Neuron (in vitro differentiated cells): Measurements from ENCODE around the gene PREX1.

Experiments used
- H2AFZ ChIP-seq: one replicate; pipeline ENCODE4 v1.6.1; 2013; ENCODE audit warnings: low read depth, mild to moderate bottlenecking, inconsistent platforms, low read length, moderate library complexity
- H3K27me3 ChIP-seq: one replicate; pipeline ENCODE4 v1.6.1; 2013; ENCODE audit warnings: low read length; ENCODE audit not compliant: insufficient read depth
- H3K36me3 ChIP-seq: one replicate; pipeline ENCODE4 v1.6.1; 2013; ENCODE audit warnings: low read length; ENCODE audit not compliant: insufficient read depth
- H3K4me1 ChIP-seq: one replicate; pipeline ENCODE4 v1.6.1; 2013; ENCODE audit warnings: low read length; ENCODE audit not compliant: insufficient read depth
- H3K4me3 ChIP-seq: 2 replicates; pipeline ENCODE4 v1.5.1; 2013; ENCODE audit warnings: mild to moderate bottlenecking, low read length, moderate library complexity
- H3K9me3 ChIP-seq: one replicate; pipeline ENCODE4 v1.6.1; 2013; ENCODE audit warnings: low read length

PREX1 gene

DNA sequence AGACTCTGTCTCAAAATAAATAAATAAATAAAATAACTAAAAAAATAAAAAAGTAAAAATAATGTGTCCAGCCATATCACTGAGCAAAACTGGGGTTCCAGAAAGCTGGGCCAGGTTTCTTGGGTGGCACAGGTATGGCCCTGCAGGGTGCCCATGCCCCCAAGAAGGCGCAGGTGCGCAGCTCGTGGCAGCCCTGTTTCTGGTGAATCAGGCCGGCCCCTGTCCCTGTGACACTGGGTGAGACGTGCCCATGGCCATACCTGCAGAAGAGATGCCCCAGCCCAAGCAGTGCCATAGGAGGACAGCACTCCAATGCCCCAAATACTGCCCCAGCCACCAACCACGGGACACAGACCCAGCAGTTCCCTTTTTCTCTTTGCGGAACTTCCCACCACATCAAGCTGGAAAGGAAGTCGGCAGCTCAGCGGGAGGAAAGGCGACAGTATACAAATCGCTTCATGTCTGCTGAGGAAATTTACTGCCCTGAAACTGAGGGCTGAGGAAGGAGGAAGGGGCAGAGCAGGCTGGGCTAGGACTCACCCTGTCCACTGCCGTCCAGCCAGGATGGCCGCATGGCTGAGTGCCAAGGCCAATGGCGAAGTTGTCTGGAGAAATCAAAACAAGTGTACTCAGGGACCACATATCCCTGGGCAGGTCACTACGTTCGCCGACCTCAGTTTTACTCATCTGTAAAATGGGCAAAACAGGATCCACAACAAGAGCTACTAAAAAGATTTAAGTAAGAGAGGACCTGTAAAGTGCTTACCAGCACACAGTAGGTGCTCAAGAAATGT is 55.4 kb downstream of the PREX1 start:
- Histone ChIP-seq H3K4me3 (no peak overlapping the region), H3K27me3 (no peaks in the 10 kb centered on the region), H3K4me1 (peaks cover 9% of the 10 kb centered on the region), H3K36me3 (no peaks in the 10 kb centered on the region), H2AFZ (no peak overlapping the region), H3K9me3 (peaks cover 7% of the 10 kb centered on the region)

DNA sequence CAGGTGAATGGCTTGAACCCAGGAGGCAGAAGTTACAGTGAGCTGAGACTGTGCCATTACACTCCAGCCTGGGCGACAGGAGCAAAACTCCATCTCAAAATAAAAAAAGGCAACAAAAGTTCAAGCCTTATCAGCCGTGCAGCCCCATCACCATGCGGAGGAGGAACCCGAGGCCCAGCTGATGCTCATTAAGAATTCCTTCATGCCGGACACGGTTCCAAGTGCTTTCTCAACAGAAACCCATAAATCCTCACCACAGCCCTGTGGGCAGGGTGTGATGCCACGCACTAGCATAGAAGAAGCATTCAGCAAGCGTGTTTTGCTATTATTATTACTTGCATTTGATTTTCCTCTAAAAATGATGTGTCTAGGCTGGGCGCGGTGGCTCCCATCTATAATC is 56.3 kb downstream of the PREX1 start:
- H3K27me3 ChIP-seq: no peaks in the 10 kb centered on the region
- peaks cover 6% of the 10 kb centered on the region for H3K4me1 ChIP-seq
- H2AFZ ChIP-seq: no peak overlapping the region
- H3K36me3 ChIP-seq: no peaks in the 10 kb centered on the region
- H3K4me3 ChIP-seq: no peak overlapping the region
- peaks cover 12% of the 10 kb centered on the region for H3K9me3 ChIP-seq

DNA sequence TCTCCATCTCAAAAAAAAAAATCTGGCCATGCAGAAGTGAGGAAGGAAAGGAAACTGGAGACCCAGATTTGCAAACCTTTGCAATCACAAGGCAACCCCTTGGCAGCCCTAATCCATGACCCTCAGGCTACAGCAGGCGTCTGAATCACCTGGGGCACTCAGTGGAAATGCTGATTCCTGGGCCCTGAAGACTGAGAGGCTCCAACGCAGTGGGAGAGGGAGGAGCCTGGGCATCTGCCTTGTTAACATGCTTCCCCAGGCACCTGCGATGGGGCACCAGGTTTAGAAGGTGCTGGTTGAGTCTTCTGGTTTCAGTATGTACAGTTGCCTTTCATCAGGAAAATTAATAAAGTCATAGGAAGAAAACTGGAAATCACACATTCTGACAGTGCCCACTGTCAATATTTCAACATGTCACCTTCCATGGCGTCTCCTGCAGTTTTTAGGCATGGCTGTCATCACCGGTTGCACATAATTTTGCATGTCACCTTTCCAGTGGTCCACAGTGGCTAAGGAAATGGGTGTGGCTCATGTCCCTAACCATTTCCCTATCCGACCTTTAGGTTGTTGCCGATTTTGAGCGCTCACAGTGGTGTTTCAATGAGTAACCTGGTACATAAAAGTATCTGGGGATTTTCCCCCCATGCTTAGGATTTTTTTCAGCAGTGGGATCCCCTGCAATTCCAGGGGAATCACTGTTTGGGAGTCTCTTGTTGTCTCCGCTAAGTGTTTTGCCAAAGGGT is 56.9 kb downstream of the PREX1 start:
- Histone ChIP-seq H3K36me3 (no peaks in the 10 kb centered on the region), H3K27me3 (no peaks in the 10 kb centered on the region), H3K4me3 (no peak overlapping the region), H3K9me3 (peaks cover 13% of the 10 kb centered on the region), H3K4me1 (peaks cover 5% of the 10 kb centered on the region), H2AFZ (no peak overlapping the region)

DNA sequence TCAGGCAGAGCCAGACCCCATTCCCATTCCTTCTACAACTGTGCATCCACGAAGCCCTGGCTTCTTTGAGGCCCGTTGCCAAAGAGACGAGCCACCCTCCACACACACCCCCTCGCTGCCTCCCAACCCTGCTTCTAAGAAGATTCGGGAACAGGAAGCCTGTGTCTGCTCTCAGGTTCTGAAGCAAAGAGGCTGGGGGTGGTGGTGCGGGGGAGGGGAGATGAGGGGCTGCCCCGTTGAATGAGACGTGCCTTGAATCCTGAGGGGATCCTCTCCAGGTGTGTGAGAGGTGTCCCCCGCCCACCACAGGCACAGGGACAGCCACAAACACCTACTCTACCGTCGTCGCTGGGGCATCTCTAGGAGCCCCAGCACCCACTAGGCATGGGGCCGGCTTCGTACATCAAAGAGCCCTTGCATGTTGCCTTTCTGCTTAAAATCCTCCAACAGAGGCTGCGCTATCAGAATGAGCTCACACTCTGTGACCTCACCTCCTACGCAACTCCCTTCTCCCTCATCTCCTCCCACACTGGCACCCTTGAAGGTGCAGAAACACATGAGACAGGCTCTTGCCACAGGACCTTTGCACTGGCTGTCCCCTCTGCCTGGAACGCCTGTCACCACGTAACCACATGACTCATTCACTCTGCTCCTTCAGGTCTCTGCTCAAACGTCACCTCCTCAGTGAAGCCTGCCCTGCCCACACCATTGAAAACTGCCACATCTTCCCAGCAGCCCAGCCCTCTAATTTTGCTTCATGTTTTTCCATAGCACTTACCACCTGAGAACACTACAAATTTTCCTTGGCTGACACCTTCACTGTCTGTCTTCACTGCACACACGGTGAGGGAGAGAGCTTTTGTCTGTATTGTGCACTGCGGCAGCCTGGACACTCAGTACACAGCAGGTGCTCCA is 58.5 kb downstream of the PREX1 start:
- H3K4me3 ChIP-seq: no peak overlapping the region
- H3K36me3 ChIP-seq: no peaks in the 10 kb centered on the region

DNA sequence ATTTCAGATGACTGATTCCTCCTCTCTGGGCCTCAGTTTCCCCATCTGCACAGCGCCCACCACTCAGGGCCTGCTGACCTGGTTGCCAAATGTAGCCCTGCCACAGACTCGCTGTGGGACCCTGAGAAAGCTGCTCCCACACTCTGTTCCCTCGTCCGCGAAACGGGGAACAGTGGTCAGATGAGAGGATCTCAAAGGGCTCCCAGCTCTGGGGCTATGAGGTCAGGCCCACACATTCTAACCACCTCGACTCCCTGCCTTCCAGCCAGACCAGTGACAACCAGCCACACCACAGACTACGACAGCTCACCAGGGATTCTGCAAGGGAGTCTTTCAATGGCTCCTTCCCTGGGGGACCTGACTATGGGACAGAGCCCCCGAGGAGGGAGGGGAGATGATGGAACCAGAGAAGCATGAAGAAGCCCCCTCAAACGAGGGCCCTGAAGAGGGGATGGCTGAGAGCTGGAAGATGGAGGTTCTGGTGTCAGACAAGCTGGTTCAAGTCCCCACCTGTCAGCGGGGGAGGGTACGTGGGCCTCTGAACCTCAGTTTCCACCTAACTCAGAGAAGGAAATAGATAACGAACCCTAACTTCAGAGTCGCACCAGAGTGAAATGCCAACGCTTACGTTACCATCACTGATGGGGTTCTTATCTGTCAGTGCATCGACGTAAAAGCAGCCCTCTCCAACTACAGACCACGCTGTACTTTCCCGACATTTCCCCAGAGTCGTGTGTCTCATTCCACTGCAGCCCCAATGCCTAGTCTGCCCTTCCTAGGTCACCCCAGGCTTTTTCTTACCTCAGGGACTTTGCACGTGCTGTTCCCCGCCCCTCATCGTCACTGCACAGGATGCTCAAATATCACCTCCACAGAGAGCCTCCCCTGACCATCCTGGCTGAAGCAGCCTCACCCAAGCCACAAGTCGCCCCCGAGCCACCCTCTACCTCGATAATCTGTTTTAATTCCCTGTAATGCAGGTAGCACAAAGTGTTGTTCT is 60.5 kb downstream of the PREX1 start:
- Histone ChIP-seq H3K4me1 (peaks cover 23% of the 10 kb centered on the region), H2AFZ (no peak overlapping the region), H3K27me3 (no peaks in the 10 kb centered on the region), H3K9me3 (peaks cover 16% of the 10 kb centered on the region), H3K4me3 (no peak overlapping the region), H3K36me3 (no peaks in the 10 kb centered on the region)

More for the DNA sequence above, 58.5 kb downstream of the PREX1 start:
- no peaks in the 10 kb centered on the region for H3K27me3 ChIP-seq
- no peak overlapping the region for H2AFZ ChIP-seq
- H3K9me3 ChIP-seq: peaks cover 16% of the 10 kb centered on the region
- H3K4me1 ChIP-seq: peaks cover 7% of the 10 kb centered on the region

DNA sequence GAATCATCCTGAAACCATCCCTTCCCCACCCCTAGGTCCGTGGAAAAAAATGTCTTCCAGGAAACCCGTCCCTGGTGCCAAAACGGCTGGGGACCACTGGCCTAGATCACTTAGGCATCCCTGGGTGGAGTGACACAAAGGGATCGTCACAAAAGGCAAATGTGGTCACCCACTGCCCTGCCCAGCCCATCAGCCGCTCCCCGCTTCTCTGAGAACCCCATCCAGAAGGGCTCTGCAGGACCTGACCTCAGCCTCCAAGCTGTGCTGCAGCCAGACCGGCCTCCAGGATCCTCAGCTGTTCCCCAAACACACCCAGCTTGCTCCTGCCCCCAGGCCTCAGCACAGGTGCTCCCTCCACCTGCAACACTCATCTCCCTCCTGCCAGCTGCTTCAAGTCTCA is 61.6 kb downstream of the PREX1 start:
- Histone ChIP-seq H3K4me1 (peaks cover 23% of the 10 kb centered on the region), H3K27me3 (no peaks in the 10 kb centered on the region), H3K4me3 (no peak overlapping the region), H2AFZ (no peak overlapping the region), H3K9me3 (peaks cover 16% of the 10 kb centered on the region), H3K36me3 (no peaks in the 10 kb centered on the region)

DNA sequence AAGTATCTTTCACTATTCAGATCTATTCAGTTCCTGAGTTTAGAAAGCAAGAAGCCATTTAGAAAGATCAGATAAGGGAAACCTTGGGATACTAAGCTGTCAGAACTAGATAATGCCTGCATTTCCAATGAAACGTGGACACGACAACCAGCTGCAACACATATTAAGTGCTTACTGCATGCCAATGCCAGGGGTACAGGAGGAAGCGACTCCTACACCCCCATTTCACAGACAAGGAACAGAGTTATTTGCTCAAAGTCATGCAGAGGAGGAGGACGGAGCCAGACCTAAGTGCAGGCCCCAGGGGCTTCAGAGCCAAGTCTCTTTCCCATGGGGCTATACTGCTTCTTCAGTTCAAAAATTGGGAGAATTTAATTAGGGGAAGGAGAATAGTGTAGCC is 62.4 kb downstream of the PREX1 start:
- peaks cover 16% of the 10 kb centered on the region for H3K9me3 ChIP-seq
- no peak overlapping the region for H3K4me3 ChIP-seq
- H3K36me3 ChIP-seq: no peaks in the 10 kb centered on the region
- H3K27me3 ChIP-seq: no peaks in the 10 kb centered on the region
- peaks cover 23% of the 10 kb centered on the region for H3K4me1 ChIP-seq
- H2AFZ ChIP-seq: no peak overlapping the region

DNA sequence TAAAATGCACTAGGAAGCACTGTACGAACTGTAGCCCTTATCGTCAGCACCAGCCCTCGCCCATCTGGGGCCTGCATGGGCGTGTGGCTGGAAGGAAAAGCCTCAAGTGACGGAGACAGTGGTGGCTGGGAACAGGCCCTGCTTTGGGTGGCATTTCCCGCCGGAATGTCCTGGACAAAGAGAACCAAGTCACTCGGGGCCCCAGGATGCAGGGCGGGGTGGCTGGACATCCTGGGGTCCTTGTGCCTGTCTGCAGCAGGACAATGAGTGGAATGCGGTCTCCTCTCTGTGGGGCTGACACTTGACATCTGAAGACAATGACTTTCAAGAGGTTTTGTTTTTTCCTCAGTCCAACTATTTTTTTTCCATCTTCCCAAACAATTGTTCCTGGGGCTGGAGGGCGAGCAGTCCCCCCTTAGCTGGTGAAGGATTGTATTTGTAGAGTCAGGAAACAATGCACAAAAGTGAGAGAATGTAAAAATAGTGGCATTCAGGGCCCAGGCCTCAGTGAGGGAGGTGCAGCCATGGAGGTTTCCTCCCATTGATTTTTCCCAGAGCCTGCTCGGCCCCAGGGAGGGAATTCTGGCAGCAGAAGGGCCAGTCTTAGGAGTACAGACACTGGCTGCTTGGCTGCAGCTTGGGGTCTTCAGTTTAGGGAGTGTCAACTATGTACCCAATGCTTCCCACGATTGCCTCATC is 64.4 kb downstream of the PREX1 start:
- Histone ChIP-seq H3K4me1 (peaks cover 18% of the 10 kb centered on the region), H3K9me3 (peaks cover 16% of the 10 kb centered on the region), H2AFZ (no peak overlapping the region), H3K36me3 (no peaks in the 10 kb centered on the region), H3K4me3 (no peak overlapping the region), H3K27me3 (no peaks in the 10 kb centered on the region)

DNA sequence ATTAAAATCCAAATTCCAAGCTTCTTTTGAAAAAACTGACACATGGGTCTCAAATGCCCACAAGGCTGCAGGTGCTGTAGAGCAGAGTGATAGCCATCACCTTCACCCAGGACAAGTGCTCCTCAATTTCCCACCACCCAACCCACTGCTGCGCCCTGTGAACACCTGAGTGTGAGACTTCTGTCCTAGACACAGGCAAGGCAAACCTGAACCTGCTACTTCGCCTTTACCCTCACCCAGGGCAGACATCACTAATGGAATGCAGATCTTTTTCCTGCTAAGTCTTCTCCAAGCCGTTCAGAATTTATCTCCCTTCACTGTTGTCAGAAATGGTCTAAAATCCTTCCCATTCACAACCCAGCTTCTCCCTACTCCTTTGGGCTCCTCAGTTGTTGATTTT is 65.9 kb downstream of the PREX1 start:
- H2AFZ ChIP-seq: no peak overlapping the region
- H3K9me3 ChIP-seq: peaks cover 16% of the 10 kb centered on the region
- H3K4me1 ChIP-seq: peaks cover 18% of the 10 kb centered on the region
- H3K27me3 ChIP-seq: no peaks in the 10 kb centered on the region
- H3K4me3 ChIP-seq: no peak overlapping the region
- H3K36me3 ChIP-seq: no peaks in the 10 kb centered on the region

DNA sequence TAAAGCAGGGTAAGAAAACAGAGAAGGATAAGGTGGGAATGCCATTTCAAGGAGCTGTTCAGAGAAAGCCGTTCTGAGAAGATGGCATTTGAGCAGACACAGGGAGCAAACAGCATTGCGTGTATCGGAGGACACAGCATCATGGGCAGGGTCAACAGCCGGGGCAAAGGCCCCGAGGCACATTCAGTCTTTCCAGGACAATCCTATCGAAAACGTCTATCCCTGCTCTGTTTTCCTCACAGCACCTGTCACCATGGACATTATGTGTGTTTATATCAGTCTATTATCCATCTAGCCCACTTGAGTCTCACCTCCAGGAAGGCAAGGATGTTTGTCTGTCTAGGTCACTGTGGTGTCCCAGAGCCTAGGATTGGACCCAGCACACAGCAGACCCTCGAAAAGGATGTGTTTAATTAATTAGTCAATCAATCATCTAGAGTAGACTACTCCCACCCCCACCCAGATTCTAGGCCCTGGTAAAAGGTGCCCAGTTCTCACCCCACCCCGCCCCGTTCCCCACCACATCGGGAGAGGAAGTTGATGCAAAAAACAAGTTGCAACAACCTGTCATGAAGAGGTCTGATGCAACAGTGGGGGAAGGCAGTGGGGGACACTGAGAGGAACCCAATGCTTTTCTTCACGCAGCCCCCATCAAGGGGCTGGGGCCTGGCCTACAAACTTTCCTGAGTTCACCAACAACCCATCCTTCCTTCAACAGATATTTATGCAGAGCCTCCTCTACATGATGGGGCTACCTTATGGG is 66.6 kb downstream of the PREX1 start:
- H3K9me3 ChIP-seq: peaks cover 11% of the 10 kb centered on the region
- H2AFZ ChIP-seq: no peak overlapping the region
- no peaks in the 10 kb centered on the region for H3K27me3 ChIP-seq
- peaks cover 18% of the 10 kb centered on the region for H3K4me1 ChIP-seq
- no peak overlapping the region for H3K4me3 ChIP-seq
- H3K36me3 ChIP-seq: no peaks in the 10 kb centered on the region

DNA sequence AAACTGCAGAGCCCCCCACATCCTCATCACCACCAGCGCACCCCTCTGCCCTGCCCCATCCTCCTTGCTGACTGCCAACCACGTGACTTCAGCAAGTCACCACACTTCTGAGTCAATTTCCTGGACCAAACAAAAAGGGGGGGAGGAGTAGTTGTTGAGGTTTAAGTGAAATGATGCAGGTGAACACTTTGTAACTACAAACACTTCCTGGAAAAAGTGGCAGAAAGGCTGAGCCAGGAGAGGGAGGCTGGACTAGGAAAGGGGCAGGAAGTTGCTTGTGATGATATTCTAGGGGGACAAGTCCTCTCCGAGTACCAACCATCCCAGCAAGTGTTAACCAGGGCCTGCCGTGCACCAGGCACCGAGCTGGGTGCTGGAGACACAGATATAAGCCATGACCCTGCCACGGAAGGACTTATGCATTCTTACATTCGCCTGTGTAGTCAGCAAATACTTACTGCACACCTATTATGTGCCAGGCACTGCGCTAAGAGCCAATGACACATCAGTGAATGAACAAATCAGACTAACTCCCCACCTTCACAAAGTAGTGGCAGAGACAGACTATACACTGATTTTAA is 67.3 kb downstream of the PREX1 start:
- Histone ChIP-seq H2AFZ (no peak overlapping the region), H3K27me3 (no peaks in the 10 kb centered on the region), H3K4me3 (no peak overlapping the region), H3K9me3 (peaks cover 9% of the 10 kb centered on the region), H3K4me1 (peaks cover 18% of the 10 kb centered on the region), H3K36me3 (no peaks in the 10 kb centered on the region)
